K562 (cell line): ENCODE measurements around the gene LUZP1. TPM values are rescaled to one million over a fixed set of nuclear protein-coding genes. Genes with fewer than 3 reads are reported as not detected.

Source experiments
- FOXK1 ChIP-seq: sonication (generic); formaldehyde crosslinking; IDR thresholded peaks from 2 replicates; pipeline ENCODE4 v1.8.0; 2022; ENCODE audit warnings: missing genetic modification reagents, mild to moderate bottlenecking, borderline replicate concordance
- HOXB6 ChIP-seq: fragments of 250-450 bp; sonication (Bioruptor Pico); IDR thresholded peaks from 2 replicates; pipeline ENCODE4 v1.5.1; 2022; ENCODE audit warnings: mild to moderate bottlenecking, borderline replicate concordance
- MEIS2 ChIP-seq: fragments of 450-650 bp; IDR thresholded peaks from 2 replicates; pipeline ENCODE4 v1.6.1; 2014; ENCODE audit warnings: mild to moderate bottlenecking; ENCODE audit not compliant: partially characterized antibody
- MTA3 ChIP-seq: fragments of 450-650 bp; formaldehyde crosslinking; IDR thresholded peaks from 2 replicates; pipeline ENCODE4 v1.6.1; 2017; ENCODE audit warnings: mild to moderate bottlenecking, borderline replicate concordance
- NFE2L1 ChIP-seq: fragments of 450-650 bp; IDR thresholded peaks from 2 replicates; pipeline ENCODE4 v1.6.1; 2016; ENCODE audit warnings: missing genetic modification characterization, low read depth, mild to moderate bottlenecking, missing compliant biosample characterization, moderate library complexity, borderline replicate concordance
- PCBP1 ChIP-seq: fragments of 200-400 bp; formaldehyde crosslinking; IDR thresholded peaks from 2 replicates; pipeline ENCODE4 v1.6.1; 2018; ENCODE audit warnings: mild to moderate bottlenecking, low read depth, low read length; ENCODE audit not compliant: poor library complexity, severe bottlenecking
- PRMT5 ChIP-seq: sonication (generic); formaldehyde crosslinking; IDR thresholded peaks from 2 replicates; pipeline ENCODE4 v1.5.0; 2020; ENCODE audit warnings: missing genetic modification reagents
- SETDB1 ChIP-seq: IDR thresholded peaks from one replicate; pipeline ENCODE4 v1.6.1; 2012; ENCODE audit warnings: low read length, control low read depth, inconsistent platforms
- ZFX ChIP-seq: sonication (generic); formaldehyde crosslinking; IDR thresholded peaks from 2 replicates; pipeline ENCODE4 v1.8.0; 2022; ENCODE audit warnings: mild to moderate bottlenecking, missing genetic modification reagents, moderate library complexity
- ZNF24 ChIP-seq: fragments of 450-650 bp; IDR thresholded peaks from 2 replicates; pipeline ENCODE4 v1.6.1; 2016
- polyA plus RNA-seq, 8 experiments: library from polyadenylated mRNA; depleted of rRNA in 4 of 8; stranded (reverse) in 5 of 8; unstranded in 3 of 8; fragments of >200 nt; fragmentation: Nextera tagmentation in 2 of 8; fragmentation: Illumina TruSeq in 1 of 8; extraction: Ambion mirVana in 2 of 8; extraction: Trizol in 1 of 8; gene quantifications; 2 replicates each; pipeline versions ENCODE4 v1.2.1 to v1.2.3, GENCODE V29; 2011 to 2014; ENCODE audit warnings: inconsistent platforms in 1 of 8, missing spikeins in 1 of 8
- total RNA-seq, 7 experiments: library from RNA; depleted of rRNA in 6 of 7; stranded (reverse); fragments of >200 nt in 6 of 7; fragmentation: Illumina TruSeq in 2 of 7; extraction: Trizol in 2 of 7; gene quantifications; 2 replicates each; pipeline versions ENCODE4 v1.2.1 to v1.2.3, GENCODE V29; 2011 to 2021; ENCODE audit warnings: low replicate concordance in 1 of 7
- TF ChIP-seq, protein P1 (sequence below), 2 experiments: fragments of 450-650 bp; formaldehyde crosslinking in 1 of 2; IDR thresholded peaks; 2 replicates each; pipeline versions ENCODE4 v1.4.0 to v1.6.1; 2014 to 2020; ENCODE audit warnings: mild to moderate bottlenecking in 2 of 2, borderline replicate concordance in 1 of 2, low read depth in 1 of 2
- TF ChIP-seq, protein P2 (sequence below): fragments of 200-400 bp; formaldehyde crosslinking; IDR thresholded peaks from 2 replicates; pipeline ENCODE4 v1.6.1; 2017; ENCODE audit warnings: mild to moderate bottlenecking, low read depth, low read length, moderate library complexity
- TF ChIP-seq, protein P3 (sequence below): fragments of 450-650 bp; IDR thresholded peaks from 2 replicates; pipeline ENCODE4 v1.6.1; 2016
- TF ChIP-seq, protein P4 (sequence below), 2 experiments: fragments of 450-650 bp in 1 of 2; sonication (generic) in 1 of 2; formaldehyde crosslinking in 1 of 2; IDR thresholded peaks in 1 of 2; conservative IDR thresholded peaks in 1 of 2; 2 replicates each; pipeline versions ENCODE4 v1.6.1 to v1.8.1; 2016 to 2023; ENCODE audit warnings: mild to moderate bottlenecking in 2 of 2, moderate library complexity in 2 of 2, inconsistent platforms in 1 of 2, missing genetic modification reagents in 1 of 2

The LUZP1 gene
- total and polyA plus RNA-seq, 9 of the 15 experiments (the other 6 are each of a cell fraction or from before 2014, with no cell fraction given): 6.5 to 19.1 (median 12.4) TPM

DNA sequence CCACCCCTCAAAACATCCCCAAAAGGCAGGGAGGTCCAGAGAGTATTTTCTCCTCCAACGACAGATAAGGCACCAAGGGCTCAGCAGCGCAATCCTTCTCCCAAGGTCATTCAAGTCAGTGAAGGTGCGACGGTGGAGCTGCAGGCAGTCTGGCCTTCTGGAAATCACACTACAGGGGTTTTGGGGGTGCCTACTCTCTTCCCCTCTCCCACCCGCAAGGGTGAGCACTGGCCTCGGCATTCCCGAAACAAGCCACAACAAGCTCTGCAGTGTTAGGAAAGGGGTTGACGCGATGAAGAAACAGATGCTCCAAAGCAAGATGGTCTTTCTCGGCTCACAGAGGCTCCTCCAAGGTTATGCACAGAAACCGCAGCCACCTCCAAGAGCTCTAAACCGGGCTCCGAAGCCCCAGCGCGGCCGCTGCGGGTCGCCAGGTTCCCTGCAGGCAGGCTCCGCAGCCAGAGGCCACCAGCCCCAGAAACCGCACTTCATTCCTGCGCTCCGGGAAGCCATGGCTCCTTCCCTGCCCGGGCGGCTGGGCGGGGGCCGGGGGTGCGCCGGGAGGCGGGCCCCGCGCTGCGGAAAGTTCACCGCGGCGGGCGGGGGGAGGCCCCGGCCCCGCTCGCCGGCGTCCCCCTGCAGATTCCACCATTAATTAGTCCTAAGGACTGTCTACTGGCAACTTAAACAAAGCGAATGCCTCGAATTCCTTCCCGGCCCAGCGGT is 1.1 kb downstream of the LUZP1 start (continued):
- TF ChIP-seq PCBP1: no peak
- TF ChIP-seq ZFX: no peak
- TF ChIP-seq, protein P1, sequence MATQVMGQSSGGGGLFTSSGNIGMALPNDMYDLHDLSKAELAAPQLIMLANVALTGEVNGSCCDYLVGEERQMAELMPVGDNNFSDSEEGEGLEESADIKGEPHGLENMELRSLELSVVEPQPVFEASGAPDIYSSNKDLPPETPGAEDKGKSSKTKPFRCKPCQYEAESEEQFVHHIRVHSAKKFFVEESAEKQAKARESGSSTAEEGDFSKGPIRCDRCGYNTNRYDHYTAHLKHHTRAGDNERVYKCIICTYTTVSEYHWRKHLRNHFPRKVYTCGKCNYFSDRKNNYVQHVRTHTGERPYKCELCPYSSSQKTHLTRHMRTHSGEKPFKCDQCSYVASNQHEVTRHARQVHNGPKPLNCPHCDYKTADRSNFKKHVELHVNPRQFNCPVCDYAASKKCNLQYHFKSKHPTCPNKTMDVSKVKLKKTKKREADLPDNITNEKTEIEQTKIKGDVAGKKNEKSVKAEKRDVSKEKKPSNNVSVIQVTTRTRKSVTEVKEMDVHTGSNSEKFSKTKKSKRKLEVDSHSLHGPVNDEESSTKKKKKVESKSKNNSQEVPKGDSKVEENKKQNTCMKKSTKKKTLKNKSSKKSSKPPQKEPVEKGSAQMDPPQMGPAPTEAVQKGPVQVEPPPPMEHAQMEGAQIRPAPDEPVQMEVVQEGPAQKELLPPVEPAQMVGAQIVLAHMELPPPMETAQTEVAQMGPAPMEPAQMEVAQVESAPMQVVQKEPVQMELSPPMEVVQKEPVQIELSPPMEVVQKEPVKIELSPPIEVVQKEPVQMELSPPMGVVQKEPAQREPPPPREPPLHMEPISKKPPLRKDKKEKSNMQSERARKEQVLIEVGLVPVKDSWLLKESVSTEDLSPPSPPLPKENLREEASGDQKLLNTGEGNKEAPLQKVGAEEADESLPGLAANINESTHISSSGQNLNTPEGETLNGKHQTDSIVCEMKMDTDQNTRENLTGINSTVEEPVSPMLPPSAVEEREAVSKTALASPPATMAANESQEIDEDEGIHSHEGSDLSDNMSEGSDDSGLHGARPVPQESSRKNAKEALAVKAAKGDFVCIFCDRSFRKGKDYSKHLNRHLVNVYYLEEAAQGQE (IDR thresholded peaks at IDR 0.05; ENCODE audit: borderline replicate concordance): no peak
- TF ChIP-seq, protein P1 (CRISPR knock-in tag; IDR thresholded peaks at IDR 0.05; ENCODE audit: low read depth): peak; percentile 59; the same call in 1 of the 2 replicates
- TF ChIP-seq MTA3: 0 out of 2 replicates have a peak, but pooled peaks have one; percentile 33
- TF ChIP-seq, protein P2, sequence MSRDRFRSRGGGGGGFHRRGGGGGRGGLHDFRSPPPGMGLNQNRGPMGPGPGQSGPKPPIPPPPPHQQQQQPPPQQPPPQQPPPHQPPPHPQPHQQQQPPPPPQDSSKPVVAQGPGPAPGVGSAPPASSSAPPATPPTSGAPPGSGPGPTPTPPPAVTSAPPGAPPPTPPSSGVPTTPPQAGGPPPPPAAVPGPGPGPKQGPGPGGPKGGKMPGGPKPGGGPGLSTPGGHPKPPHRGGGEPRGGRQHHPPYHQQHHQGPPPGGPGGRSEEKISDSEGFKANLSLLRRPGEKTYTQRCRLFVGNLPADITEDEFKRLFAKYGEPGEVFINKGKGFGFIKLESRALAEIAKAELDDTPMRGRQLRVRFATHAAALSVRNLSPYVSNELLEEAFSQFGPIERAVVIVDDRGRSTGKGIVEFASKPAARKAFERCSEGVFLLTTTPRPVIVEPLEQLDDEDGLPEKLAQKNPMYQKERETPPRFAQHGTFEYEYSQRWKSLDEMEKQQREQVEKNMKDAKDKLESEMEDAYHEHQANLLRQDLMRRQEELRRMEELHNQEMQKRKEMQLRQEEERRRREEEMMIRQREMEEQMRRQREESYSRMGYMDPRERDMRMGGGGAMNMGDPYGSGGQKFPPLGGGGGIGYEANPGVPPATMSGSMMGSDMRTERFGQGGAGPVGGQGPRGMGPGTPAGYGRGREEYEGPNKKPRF: no peak
- TF ChIP-seq, protein P3, sequence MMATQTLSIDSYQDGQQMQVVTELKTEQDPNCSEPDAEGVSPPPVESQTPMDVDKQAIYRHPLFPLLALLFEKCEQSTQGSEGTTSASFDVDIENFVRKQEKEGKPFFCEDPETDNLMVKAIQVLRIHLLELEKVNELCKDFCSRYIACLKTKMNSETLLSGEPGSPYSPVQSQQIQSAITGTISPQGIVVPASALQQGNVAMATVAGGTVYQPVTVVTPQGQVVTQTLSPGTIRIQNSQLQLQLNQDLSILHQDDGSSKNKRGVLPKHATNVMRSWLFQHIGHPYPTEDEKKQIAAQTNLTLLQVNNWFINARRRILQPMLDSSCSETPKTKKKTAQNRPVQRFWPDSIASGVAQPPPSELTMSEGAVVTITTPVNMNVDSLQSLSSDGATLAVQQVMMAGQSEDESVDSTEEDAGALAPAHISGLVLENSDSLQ: no peak
- no peak for TF ChIP-seq PRMT5 (CRISPR knock-in tag)
- no peak; the same call in 1 of the 2 replicates for TF ChIP-seq FOXK1 (CRISPR knock-in tag)
- no peak for TF ChIP-seq ZNF24
- no peak for TF ChIP-seq NFE2L1
- no peak for TF ChIP-seq SETDB1
- TF ChIP-seq HOXB6 (CRISPR knock-in tag): no peak
- TF ChIP-seq, protein P4, sequence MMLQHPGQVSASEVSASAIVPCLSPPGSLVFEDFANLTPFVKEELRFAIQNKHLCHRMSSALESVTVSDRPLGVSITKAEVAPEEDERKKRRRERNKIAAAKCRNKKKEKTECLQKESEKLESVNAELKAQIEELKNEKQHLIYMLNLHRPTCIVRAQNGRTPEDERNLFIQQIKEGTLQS (IDR thresholded peaks at IDR 0.05): no peak
- TF ChIP-seq, protein P4 (CRISPR knock-in tag; conservative IDR thresholded peaks at IDR 0.05): no peak
- TF ChIP-seq MEIS2: no peak
